Cerebellar nuclear complex (tissue), 1 donor: Measurements from ENCODE around the gene KRTAP15-1.

ENCODE experiments used
- DNase-seq, 2 experiments: peaks; one replicate each; lab custom pipeline; 2025; lab: John Stamatoyannopoulos, UW

The KRTAP15-1 gene

GRCh38 chr21:30487336-30487735 is 47.3 kb downstream of the KRTAP15-1 start, which contains the start of gene KRTAP19-2:
KRTAP19-2 (minus strand) TSS chr21:30487436; CDS start chr21:30487348, 88 bp downstream.
- DNase-seq = no peak
